ENCODE measurements around the gene CEACAM20. TPM values are rescaled to one million over a fixed set of nuclear protein-coding genes. Genes with fewer than 3 reads are reported as not detected.

CEACAM20 gene
- total and polyA plus RNA-seq, 2 of the 13 experiments (the other 11 are each of a cell fraction or from before 2014, with no cell fraction given), result 0.04 TPM; not detected in 1

- TF ChIP-seq, protein P1, sequence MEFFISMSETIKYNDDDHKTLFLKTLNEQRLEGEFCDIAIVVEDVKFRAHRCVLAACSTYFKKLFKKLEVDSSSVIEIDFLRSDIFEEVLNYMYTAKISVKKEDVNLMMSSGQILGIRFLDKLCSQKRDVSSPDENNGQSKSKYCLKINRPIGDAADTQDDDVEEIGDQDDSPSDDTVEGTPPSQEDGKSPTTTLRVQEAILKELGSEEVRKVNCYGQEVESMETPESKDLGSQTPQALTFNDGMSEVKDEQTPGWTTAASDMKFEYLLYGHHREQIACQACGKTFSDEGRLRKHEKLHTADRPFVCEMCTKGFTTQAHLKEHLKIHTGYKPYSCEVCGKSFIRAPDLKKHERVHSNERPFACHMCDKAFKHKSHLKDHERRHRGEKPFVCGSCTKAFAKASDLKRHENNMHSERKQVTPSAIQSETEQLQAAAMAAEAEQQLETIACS (CRISPR knock-in tag; IDR thresholded peaks at IDR 0.05), result peak; percentile 58; the same call in 1 of the 2 replicates
- peak; percentile 99 for TF ChIP-seq CAMTA2 (CRISPR knock-in tag; IDR thresholded peaks at IDR 0.05; ENCODE audit: borderline replicate concordance)
- TF ChIP-seq ZIK1 (CRISPR knock-in tag; IDR thresholded peaks at IDR 0.05; ENCODE audit: borderline replicate concordance, low read depth), result peak; percentile 97; the same call in 1 of the 2 replicates
- no peak for TF ChIP-seq MBNL3 (CRISPR knock-in tag; conservative IDR thresholded peaks at IDR 0.05)
- no peak for TF ChIP-seq MTA1 (CRISPR knock-in tag; IDR thresholded peaks at IDR 0.05; ENCODE audit: borderline replicate concordance)
- no peak; the same call in 1 of the 2 replicates for TF ChIP-seq NR2F2 (IDR thresholded peaks at IDR 0.05; ENCODE audit: borderline replicate concordance, low read depth)
- TF ChIP-seq MLX (CRISPR knock-in tag; IDR thresholded peaks at IDR 0.05), result peak; percentile 50
- no peak for TF ChIP-seq SETDB1 (CRISPR knock-in tag; IDR thresholded peaks at IDR 0.05; ENCODE audit: borderline replicate concordance)
- 0 out of 2 replicates have a peak, but pooled peaks have one; percentile 80 for TF ChIP-seq MYNN (CRISPR knock-in tag; IDR thresholded peaks at IDR 0.05; ENCODE audit: low read depth)
- peak; percentile 91 for TF ChIP-seq ZSCAN29 (CRISPR knock-in tag; conservative IDR thresholded peaks at IDR 0.05)
- TF ChIP-seq ASH2L (IDR thresholded peaks at IDR 0.05; ENCODE audit: insufficient read length, low read depth, low read length), result peak; percentile 95
- TF ChIP-seq ZNF18 (CRISPR knock-in tag; IDR thresholded peaks at IDR 0.05; ENCODE audit: insufficient replicate concordance), result no peak
- TF ChIP-seq, protein P2, sequence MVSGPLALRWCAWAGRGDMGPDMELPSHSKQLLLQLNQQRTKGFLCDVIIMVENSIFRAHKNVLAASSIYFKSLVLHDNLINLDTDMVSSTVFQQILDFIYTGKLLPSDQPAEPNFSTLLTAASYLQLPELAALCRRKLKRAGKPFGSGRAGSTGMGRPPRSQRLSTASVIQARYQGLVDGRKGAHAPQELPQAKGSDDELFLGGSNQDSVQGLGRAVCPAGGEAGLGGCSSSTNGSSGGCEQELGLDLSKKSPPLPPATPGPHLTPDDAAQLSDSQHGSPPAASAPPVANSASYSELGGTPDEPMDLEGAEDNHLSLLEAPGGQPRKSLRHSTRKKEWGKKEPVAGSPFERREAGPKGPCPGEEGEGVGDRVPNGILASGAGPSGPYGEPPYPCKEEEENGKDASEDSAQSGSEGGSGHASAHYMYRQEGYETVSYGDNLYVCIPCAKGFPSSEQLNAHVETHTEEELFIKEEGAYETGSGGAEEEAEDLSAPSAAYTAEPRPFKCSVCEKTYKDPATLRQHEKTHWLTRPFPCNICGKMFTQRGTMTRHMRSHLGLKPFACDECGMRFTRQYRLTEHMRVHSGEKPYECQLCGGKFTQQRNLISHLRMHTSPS (CRISPR knock-in tag; IDR thresholded peaks at IDR 0.05; ENCODE audit: low read depth), result no peak
- peak; percentile 36; the same call in 1 of the 2 replicates for TF ChIP-seq CEBPG (CRISPR knock-in tag; IDR thresholded peaks at IDR 0.05)
- peak; percentile 35; the same call in 1 of the 2 replicates for TF ChIP-seq FOXA3 (CRISPR knock-in tag; IDR thresholded peaks at IDR 0.05)
- peak; percentile 96 for TF ChIP-seq ELF3 (CRISPR knock-in tag; IDR thresholded peaks at IDR 0.05)
- TF ChIP-seq, protein P3, sequence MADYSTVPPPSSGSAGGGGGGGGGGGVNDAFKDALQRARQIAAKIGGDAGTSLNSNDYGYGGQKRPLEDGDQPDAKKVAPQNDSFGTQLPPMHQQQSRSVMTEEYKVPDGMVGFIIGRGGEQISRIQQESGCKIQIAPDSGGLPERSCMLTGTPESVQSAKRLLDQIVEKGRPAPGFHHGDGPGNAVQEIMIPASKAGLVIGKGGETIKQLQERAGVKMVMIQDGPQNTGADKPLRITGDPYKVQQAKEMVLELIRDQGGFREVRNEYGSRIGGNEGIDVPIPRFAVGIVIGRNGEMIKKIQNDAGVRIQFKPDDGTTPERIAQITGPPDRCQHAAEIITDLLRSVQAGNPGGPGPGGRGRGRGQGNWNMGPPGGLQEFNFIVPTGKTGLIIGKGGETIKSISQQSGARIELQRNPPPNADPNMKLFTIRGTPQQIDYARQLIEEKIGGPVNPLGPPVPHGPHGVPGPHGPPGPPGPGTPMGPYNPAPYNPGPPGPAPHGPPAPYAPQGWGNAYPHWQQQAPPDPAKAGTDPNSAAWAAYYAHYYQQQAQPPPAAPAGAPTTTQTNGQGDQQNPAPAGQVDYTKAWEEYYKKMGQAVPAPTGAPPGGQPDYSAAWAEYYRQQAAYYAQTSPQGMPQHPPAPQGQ (CRISPR knock-in tag; IDR thresholded peaks at IDR 0.05; ENCODE audit: borderline replicate concordance), result no peak
- TF ChIP-seq, protein P4, sequence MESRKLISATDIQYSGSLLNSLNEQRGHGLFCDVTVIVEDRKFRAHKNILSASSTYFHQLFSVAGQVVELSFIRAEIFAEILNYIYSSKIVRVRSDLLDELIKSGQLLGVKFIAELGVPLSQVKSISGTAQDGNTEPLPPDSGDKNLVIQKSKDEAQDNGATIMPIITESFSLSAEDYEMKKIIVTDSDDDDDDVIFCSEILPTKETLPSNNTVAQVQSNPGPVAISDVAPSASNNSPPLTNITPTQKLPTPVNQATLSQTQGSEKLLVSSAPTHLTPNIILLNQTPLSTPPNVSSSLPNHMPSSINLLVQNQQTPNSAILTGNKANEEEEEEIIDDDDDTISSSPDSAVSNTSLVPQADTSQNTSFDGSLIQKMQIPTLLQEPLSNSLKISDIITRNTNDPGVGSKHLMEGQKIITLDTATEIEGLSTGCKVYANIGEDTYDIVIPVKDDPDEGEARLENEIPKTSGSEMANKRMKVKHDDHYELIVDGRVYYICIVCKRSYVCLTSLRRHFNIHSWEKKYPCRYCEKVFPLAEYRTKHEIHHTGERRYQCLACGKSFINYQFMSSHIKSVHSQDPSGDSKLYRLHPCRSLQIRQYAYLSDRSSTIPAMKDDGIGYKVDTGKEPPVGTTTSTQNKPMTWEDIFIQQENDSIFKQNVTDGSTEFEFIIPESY (CRISPR knock-in tag; IDR thresholded peaks at IDR 0.05), result no peak
- no peak for TF ChIP-seq RFX1 (IDR thresholded peaks at IDR 0.05)
Measured at GRCh38 chr19:44499962-44500949, 29.2 kb downstream of the CEACAM20 start, which contains the start of gene ZNF180 (continued).

Data from HepG2 (cell line).